Activated T-cell treated with anti-CD3 and anti-CD28 coated beads for 1 hour (primary cell): Measurements from ENCODE around the gene NOBOX.
"Not testable (repeated sequence)": the region's sequence is repeated elsewhere in the genome, so short reads cannot be mapped to it uniquely, and the experiment has no call there.

Source experiments
- DNase-seq: peaks from one replicate; pipeline ENCODE4 v3.0.0-alpha.2; 2020; ENCODE audit warnings: low read depth

Gene NOBOX

DNA sequence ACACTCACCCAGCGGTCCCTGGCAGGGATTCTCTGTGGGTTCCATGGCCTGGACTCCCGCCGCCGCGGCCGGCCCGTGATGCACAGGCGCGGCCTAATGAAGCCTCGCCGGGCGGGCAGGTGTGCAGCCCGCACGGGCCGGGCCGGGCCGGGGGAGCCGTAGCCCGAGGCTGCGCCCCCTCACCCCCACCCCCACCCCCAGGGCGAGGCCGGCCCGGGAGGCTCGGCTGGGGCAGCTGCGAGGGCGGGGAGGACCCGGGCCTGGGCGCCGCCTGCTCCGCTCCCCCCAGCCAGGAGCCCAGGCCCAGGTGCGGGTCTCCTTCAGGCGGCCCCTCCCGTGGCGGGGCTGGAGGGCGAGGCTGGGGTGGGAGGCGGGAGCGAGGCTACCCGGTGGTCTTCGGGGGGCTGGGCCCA lies at the start of gene NOBOX:
TSS of gene NOBOX (minus strand) at position 45 of the 413 bp plus-strand sequence.
- no peak for DNase-seq

DNA sequence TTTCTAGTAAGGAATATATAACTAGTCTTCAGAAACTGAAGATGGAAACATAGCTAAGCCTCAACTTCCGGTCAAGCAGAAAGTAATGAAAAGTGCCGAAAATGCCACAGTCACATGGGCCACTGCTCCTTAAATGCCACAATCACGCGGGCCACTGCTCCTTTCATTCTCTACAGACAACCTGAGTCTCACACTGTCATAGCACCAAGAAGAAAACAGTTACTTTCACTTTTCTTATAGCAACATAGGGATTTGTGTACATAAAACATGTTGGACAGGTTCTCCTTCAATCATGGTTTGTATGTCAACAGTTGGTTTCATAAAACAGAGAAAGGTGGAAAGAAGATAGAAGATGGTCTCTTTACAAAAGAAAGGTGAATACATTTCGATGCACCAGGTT lies 48.6 kb upstream of the NOBOX start:
- no peak for DNase-seq

DNA sequence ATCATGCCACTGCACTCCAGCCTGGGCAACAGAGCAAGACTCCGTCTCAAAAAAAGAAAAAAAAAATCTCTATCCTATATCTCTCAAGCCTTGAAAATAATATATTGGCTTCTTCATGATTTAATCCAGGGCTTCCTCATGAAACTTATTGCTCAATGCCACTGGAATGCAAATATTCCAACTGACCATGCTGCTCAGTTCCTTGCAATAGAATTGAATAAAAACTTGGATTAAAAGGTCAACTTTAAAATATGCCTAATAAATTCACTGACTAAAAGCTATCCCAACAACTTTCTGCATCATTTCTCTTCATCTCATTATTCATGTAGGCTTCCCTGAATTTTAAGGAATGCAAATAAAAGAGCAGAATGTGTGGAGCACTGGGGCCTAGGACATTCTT lies 42.1 kb upstream of the NOBOX start:
- no peak for DNase-seq

DNA sequence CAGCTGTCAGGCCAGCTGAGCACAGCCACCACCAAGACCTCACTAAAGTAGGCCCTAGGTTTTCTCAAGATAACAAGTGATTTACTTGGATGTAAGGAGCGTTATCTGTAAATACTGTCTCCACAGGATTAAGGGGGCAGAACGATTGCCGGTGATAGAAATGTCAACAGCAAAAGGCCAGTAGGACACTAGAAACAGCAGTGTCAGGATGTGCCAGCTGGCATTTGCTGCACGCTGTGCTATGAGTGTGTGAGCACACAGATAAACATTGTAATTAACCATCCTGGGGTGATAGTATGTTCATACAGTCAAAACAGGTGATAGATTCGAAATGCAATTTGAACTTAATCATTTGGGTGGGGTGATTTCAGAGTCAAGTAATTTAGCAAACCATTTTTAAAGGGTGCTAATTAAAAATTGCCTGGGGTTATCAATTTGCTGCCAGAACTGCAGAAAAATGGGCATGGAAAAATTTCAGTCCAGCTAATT lies 36.3 kb upstream of the NOBOX start:
- DNase-seq: no peak

DNA sequence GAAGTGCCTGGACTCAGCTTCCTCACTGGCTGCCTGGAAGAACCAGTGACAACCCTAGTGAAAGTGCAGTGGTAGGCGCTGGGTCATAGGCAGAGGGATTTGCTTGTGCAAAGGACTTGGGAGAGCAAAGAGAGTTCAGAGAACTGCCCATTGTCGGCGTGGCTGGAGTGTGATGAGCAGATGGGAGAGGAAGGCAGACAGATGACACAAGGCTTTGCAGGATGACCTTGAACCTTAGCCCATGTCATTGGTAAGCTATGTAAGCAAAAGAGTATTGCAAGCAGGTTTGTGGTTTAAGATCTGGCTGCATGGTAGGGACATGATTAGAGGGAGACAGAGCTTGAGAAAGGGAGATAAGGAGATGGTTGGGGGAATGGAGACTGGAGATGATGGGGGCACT lies 35.3 kb upstream of the NOBOX start:
- no peak for DNase-seq

DNA sequence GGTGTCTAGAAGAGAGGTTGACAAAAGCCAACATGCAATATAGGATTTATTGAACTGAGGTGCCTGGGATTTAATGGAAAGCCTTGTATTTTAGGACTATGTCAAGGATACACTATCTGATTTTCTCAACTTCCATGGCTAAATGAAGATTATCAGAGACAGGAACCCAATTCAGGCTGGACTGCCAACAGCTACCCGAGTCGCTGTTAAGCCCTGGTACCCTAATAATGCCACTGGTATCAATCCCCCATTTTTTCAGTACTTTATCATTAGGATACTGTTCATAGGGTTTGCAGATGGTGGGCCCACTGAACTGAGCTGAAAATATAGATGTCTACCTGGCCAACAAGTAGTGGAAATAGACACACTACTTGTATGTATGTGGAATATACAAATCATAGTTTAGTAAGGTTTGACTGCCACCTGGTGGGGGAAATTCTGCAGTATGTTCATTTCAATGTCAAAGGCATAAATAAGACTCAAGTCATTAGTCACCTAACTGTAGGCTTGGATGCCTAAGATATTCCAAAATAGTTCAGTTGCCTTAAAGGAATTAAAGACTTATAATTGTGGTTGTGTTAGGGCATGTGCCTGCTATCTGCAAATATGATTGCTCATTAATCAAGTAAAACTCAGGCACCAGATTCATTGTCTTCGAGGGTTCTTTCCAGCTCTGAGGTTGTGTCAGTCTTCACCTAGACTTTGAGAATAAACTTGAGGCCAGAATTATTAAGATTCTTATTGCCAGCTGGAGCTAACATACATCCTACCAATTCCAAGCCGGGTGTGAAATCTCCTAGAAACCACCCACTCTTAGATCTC lies 34.1 kb upstream of the NOBOX start:
- DNase-seq: peak; percentile 14

DNA sequence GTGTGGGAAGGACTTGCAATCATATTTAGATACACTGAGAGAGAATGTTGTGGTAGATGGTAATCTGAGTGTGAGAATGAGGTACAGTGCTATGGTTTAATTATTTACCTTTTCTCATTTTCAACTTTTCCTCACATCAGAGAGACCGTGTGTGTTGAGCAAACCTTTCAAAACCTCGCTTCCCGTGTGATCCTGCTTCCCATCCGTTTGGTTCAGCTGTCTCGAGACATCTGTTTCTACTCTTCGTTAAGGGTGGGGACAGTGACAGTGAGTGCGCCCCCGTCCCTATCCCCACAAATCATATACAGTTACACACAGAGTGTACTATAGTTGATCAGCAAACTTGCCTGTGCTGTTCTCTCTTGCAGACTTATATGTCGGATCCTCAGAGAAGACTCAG lies 33.0 kb upstream of the NOBOX start:
- DNase-seq: no peak

DNA sequence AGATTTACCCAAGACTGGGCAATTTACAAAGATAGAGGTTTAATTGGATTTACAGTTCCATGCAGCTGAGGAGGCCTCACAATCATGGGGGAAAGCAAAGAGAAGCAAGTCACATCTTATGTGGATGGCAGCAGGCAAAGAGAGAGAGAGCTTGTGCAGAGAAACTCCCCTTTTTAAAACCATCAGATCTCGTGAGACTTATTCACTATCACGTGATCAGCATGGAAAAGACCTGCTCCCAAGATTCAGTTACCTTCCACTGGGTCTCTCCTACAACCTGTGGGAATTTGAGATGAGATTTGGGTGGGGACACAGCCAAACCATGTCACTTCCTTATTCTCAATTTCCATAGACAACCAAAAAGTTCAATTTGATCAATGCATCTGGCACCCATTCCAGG lies 24.9 kb upstream of the NOBOX start:
- no peak for DNase-seq

DNA sequence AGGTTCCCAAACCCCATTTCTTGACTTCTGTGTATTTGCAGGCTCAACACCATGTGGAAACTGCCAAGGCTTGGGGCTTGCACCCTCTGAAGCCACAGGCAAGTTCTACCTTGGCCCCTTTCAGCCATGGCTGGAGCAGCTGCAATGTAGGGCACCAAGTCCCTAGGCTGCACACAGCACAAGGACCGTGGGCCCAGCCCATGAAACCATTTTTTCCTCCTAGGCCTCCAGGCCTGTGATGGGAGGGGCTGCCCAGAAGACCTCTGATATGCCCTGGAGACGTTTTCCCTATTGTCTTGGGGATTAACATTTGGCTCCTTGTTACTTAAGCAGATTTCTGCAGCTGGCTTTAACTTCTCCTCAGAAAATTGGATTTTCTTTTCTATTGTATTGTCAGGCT lies 24.0 kb upstream of the NOBOX start:
- DNase-seq: not testable (repeated sequence)

DNA sequence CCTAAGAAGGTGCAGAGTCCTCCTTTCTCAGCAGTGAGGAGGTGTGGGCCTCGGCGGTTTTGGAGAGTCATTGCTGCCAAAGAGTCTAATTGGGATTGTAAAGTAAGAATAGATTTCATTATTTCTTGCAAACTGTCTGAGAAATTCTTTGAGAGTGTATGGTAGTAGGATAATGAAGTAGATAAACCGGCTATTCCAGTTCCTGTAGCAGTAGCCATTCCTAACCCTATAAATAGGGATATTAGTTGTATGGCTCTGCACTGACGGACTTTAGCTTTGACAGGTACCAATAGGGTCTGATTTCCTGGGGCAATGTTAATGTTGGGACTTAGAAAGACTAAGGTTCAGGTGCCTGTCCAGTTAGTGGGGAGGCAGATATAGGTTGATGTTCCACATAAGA lies 15.4 kb upstream of the NOBOX start:
- DNase-seq: not testable (repeated sequence)

DNA sequence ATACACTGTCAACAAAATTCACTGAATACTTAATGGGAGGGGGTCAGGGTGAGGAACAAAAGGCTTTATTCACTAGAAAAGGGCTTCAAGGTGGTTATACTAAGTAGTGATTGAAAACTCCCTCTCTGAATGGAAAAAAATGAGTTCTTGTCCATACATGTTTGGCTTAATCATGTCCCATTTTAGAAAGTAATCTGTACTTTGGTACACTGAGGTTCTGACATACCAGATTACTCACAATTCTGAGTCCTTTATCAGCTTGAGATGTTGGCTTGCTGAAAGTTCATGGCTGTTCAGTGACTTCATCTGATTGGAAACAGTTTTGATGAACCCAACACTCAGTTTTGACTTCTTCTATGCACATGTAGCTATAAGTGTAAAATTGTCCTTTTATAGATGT lies 12.8 kb upstream of the NOBOX start:
- no peak for DNase-seq

DNA sequence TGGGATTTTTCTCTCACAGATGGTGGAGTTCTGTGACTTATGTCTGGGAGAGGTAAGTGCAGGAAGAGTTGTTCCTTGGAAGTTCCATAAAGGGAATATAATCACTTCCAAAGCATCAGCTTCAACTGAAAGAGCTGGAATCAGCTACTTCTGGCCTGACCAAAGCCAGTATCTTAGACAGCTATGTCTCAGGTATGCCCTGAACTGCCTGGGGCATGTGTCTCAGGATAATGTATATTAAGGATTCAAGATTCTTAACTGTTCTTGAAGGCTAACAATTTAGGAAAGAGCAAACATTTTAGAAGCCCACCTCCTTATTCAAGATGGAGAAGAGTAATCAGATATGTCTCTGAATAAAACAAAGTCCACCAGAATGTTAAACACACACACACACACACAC lies 12.4 kb upstream of the NOBOX start:
- no peak for DNase-seq

DNA sequence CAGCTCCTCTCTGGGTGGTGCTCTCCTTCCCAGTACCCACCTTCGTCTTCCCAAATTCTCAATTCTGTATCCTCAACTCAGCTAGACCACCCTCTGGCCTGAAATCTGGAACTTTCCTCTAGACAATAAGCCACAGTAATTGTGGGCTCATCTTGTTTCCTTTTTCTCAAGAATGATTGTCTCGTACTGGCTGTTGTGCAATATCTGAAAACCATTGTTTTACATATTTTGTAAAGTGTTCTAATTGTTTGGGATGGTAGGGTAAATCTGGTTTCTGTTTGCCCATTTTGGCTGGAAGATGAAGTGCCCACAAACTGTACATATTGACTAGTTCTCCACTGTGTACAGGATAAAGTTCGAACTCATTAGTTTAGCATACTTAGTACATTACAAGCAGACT lies 11.3 kb upstream of the NOBOX start:
- no peak for DNase-seq

DNA sequence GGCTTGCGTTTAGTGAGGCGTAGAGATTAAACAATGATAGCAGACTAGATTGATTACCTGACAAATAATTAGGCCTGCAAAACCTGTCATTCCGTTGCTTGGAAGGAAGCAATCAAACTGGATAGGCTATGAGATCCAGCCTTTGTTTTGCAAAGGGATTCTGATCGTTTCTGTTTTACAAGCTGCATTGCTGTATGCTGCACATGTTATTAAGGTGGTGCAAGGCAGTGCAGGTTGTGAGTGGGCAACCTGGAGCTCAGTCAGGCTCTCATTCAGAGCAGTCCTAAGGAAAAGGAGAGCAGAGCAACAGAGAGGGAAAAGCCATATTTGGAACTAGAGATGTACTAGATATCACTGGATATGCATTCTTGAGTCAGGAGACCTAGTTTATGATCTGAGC lies 6.9 kb upstream of the NOBOX start:
- no peak for DNase-seq

DNA sequence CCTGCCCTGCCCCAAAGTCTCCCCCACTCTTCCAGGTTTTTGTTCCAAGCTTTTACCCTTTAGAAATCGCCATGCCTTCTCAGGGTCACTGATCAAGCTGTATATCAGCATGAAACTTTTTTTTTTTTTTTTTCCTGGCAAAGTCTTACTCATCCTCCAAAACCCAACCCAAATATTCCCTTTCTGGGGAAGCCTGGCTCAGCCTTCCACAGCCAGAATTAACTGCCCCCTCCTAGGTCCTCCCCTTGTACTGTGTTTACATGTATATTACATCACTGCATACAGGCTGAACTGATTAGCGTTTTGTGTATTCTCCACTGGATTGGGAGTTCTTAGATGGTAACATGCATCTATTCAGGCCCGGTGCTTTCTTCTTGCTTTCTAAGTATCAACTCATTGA lies 4.6 kb upstream of the NOBOX start:
- DNase-seq: no peak

DNA sequence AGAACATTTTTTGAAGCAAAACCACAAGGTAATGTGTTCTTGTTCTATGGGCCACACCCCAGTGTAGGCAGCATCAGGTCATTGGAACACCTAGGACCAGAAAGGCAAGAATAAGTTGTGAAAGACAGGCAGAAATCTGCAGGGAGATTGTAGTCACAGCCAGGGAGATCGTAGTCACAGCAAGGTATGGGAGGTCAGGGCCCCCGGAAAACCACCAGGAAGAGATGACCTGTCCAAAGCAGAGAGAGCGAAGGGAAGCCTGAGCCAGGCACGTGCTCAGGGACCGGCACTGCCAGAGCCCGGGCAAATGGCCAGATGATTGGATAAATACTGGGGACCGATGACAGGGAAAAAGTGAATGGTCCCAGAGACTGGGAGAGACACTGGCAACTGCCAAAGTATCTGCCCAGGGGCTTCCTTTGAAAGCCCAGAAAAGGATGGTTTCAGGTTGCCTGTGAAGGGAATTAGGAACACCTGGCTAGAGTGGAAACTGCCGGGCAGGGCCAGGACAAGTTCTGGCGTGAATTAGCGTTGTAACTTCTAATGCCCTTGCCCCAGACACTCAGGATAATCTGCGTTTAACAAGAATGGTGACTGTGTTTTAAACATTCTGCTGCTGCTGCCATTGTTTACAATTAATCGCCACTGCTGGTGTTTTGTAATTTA lies 3.9 kb upstream of the NOBOX start:
- no peak for DNase-seq

DNA sequence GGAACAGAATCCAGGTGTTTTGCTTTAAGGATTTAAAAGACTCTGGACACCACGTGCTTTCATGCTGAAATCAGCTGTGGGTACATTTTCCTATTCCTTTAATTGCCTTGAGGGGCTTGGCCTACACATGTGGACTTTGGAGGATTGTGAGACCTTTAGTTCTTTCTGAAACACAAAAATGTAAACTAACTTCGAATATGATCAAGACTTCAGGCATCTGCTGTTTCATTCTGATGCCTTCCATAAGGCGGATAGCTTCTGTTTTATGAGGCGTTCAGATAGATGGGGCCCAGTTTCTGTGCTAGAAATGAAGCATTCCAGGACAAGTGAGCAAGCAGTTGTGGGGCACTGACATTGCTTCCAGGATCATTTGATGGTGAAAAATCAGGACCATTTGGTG lies 1.5 kb upstream of the NOBOX start:
- no peak for DNase-seq

DNA sequence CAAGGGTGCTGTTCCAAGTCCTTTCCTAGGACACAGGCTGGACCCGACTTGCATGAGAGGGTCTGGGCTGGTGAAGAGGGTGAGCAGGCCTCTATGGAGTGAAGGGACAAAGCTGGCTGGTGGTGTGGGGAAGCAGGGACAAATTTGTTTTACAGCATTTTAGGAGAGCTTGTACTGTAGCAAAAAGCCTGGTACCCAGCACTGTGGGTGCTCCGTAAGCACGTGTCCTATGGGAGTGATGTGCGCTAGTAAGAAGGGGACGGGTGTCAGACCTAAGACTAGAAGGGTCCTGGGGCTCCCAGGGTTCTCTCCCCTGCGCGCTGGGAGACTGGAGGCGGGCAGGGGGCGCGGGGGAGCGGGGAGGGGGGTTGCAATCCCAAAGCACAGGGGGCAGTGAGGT lies 391 bp downstream of the NOBOX start:
- DNase-seq: no peak

DNA sequence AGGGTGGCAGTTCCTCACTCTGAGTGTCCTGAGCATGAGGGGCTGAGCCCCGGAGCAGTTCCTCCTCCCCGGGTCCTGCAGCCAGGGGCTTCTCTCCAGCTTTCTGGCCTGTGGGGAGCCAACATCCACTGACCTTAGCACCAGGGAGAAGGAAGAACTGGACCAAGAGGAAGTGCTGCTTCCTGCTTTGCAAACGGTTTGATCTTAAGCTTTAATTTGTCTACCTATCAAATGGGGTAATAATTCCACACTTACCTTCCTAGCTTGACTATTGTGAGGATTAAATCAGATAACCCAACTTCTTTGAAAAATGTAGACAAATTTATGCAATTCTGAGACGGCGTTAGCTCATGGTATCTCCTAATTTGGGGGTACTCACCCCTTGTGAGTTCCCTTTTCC lies 2.0 kb downstream of the NOBOX start:
- no peak for DNase-seq

DNA sequence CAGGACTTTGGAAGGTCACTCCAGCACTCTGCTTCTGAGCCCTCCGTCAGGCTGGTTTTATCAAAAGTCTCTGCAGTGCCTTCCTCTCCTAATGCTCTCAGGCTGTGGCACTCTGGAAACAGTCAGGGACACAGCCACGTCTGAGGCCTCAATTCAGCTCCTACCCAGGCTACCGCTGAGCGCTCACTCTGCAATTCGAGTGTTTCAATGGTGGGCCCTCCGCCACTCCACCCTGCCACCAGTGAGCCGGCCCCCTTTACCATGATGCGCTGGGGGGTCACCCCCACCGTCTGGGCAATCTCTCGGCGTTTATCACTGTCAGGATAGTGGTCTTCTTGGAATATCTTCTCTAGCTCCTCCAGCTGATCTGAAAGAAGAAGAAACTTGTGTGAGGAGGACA lies 3.5 kb downstream of the NOBOX start:
- no peak for DNase-seq

DNA sequence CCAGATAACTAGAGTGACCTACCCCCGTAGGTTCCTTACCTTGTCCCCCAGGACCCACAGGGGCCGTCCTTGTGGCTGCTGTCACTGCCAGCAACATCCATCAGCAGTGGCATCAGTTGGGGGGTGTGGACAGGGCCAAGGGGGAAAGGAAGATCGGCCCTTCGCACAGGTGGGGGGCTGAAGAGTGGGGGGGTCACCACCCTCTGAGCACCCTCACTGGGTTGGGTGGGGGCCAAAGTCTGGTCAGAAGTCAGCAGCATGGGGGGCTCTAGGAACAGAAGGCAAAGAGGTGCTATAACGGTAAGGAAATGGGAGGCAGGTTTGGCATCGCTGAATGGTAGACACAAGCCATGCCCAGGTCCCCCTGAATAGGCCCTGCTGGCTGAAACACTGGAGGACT lies 4.6 kb downstream of the NOBOX start:
- no peak for DNase-seq

DNA sequence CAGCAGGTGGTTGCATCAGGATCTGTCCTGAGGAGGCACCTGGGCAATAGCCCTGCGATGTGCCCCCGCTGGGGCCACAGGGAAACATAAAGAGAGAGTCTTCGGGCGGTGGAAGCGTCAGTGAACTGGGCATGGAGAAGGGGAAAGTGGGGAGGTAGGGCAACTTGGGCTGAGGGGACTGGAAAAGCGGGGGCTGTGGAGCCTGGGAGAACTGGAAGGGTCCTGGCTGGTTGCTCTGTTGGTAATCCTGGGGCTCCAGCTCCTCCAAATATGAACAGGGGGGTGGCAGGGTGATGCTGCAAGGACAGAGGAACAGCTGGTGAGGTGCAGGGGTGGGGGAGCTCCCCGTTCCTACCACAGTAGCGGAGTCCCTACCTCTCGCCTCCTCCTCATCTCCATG lies 5.2 kb downstream of the NOBOX start:
- no peak for DNase-seq

DNA sequence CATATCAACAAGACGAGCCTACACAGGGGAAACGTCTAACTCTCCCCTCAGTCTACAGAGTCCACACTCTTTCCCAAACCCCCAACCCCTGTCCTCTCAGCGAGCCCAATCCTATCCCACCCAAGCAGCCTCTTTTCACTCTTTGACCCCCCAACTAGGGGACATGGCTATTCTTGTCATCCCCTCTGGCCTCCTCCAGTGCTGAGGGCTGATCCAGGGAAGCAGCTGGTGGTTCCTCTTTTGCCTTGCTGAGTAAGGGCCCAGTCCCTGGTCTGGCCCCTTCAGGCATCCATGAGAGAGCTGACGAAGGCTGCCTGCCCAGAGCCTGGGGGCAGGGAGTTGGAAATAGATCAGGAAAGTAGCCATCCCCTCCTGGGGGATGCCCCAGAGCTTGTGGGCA lies 6.4 kb downstream of the NOBOX start:
- DNase-seq: no peak

DNA sequence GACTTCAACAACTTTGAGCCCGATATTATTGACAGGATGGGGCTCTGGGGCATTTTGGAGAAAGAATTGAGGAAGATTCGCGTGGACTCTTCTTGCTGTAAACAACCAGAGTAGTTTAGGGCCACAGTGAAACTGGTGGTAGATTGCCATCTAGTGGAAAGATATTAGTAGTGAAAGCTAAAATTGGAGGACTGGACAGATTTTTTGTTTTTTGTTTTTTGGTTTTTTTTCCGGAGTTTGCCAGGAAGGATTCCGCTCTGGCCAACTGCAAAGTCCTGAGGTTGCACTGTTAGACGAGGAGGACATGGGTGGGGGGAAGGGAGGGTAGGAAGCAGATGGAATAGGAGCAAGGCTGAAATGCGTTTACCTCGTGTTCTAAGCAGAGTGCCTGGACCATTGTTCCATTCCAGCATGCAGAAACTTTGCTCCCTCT lies 11.7 kb downstream of the NOBOX start:
- no peak for DNase-seq
